HG02798 (cell line): ENCODE measurements around the gene RAD51B.
"Not testable (repeated sequence)": the region's sequence is repeated elsewhere in the genome, so short reads cannot be mapped to it uniquely, and the experiment has no call there.

ENCODE experiments used
- ATAC-seq: cut with Tn5 transposase; IDR thresholded peaks from one replicate; pipeline ENCODE4 v1.9.1; 2021; ENCODE audit warnings: mild to moderate bottlenecking; ENCODE audit not compliant: unreplicated experiment, poor library complexity

RAD51B gene

GRCh38 chr14:68101715-68102301, 282.2 kb downstream of the RAD51B start:
- ATAC-seq = not testable (repeated sequence)

GRCh38 chr14:68103853-68104252, 284.3 kb downstream of the RAD51B start:
- no peak for ATAC-seq

- no peak for ATAC-seq
Measured at GRCh38 chr14:68104518-68104917, 284.9 kb downstream of the RAD51B start.

- no peak for ATAC-seq
Measured at GRCh38 chr14:68105816-68106215, 286.2 kb downstream of the RAD51B start.

- ATAC-seq = no peak
Measured at GRCh38 chr14:68106456-68106855, 286.9 kb downstream of the RAD51B start.

- ATAC-seq = no peak
Measured at GRCh38 chr14:68106905-68107304, 287.3 kb downstream of the RAD51B start.

GRCh38 chr14:68109132-68109900, 289.7 kb downstream of the RAD51B start:
- ATAC-seq = no peak

- ATAC-seq = no peak
Measured at GRCh38 chr14:68111097-68111852, 291.7 kb downstream of the RAD51B start.

- no peak for ATAC-seq
Measured at GRCh38 chr14:68111853-68112270, 292.3 kb downstream of the RAD51B start.

GRCh38 chr14:68112442-68112841, 292.9 kb downstream of the RAD51B start:
- no peak for ATAC-seq

GRCh38 chr14:68113343-68113930, 293.9 kb downstream of the RAD51B start:
- ATAC-seq = no peak

- ATAC-seq = not testable (repeated sequence)
Measured at GRCh38 chr14:68115952-68116351, 296.4 kb downstream of the RAD51B start.

- no peak for ATAC-seq
Measured at GRCh38 chr14:68122651-68123050, 303.1 kb downstream of the RAD51B start.

GRCh38 chr14:68124050-68124449, 304.5 kb downstream of the RAD51B start:
- ATAC-seq = no peak

- no peak for ATAC-seq
Measured at GRCh38 chr14:68124979-68125731, 305.6 kb downstream of the RAD51B start.

- no peak for ATAC-seq
Measured at GRCh38 chr14:68127166-68127565, 307.6 kb downstream of the RAD51B start.

GRCh38 chr14:68131907-68132306, 312.3 kb downstream of the RAD51B start:
- no peak for ATAC-seq

GRCh38 chr14:68132563-68133121, 313.1 kb downstream of the RAD51B start:
- no peak for ATAC-seq

GRCh38 chr14:68133856-68134255, 314.3 kb downstream of the RAD51B start:
- no peak for ATAC-seq

- no peak for ATAC-seq
Measured at GRCh38 chr14:68135028-68135427, 315.4 kb downstream of the RAD51B start.
